A549 (cell line): ENCODE data around the gene IL10RA.

Experiments
- CHD2 ChIP-seq: fragments of 150-350 bp; IDR thresholded peaks from 2 replicates; pipeline ENCODE4 v1.6.1; 2014; ENCODE audit warnings: low read length; ENCODE audit not compliant: partially characterized antibody
- CTCF ChIP-seq: fragments of >200 bp; sonication (Bioruptor Twin); formaldehyde crosslinking; IDR thresholded peaks from 3 replicates; pipeline ENCODE4 v1.5.1; 2016
- EP300 ChIP-seq, 2 experiments: fragments of >200 bp; sonication (Bioruptor Twin); formaldehyde crosslinking; IDR thresholded peaks; 2 replicates in 1 of 2; 3 replicates in 1 of 2; pipeline ENCODE4 v1.6.1; 2016 to 2017
- JUN ChIP-seq, 2 experiments: fragments of >200 bp; sonication (Bioruptor Twin); formaldehyde crosslinking; IDR thresholded peaks; 2 replicates in 1 of 2; 3 replicates in 1 of 2; pipeline ENCODE4 v1.6.1; 2016 to 2017
- KDM5A ChIP-seq: fragments of 200-600 bp; sonication (generic); IDR thresholded peaks from 2 replicates; pipeline ENCODE4 v1.6.1; 2016; ENCODE audit warnings: antibody characterized with exemption, mild to moderate bottlenecking
- MAX ChIP-seq: IDR thresholded peaks from 2 replicates; pipeline ENCODE4 v1.6.1; 2012
- PBX3 ChIP-seq: IDR thresholded peaks from 2 replicates; pipeline ENCODE4 v1.6.1; 2012
- POLR2A ChIP-seq: IDR thresholded peaks from 2 replicates; pipeline ENCODE4 v1.6.1; 2012; ENCODE audit warnings: mild to moderate bottlenecking, low read length
- POLR2AphosphoS2 ChIP-seq: conservative IDR thresholded peaks from 2 replicates; pipeline ENCODE4 v1.6.1; 2012; ENCODE audit warnings: low read length, improper control_type of control experiment, inconsistent platforms
- REST ChIP-seq: fragments of 200-600 bp; sonication (generic); IDR thresholded peaks from 2 replicates; pipeline ENCODE4 v1.6.1; 2016; ENCODE audit warnings: antibody characterized with exemption, mild to moderate bottlenecking, moderate library complexity
- RNF2 ChIP-seq: fragments of 200-600 bp; sonication (generic); IDR thresholded peaks from 2 replicates; pipeline ENCODE4 v1.6.1; 2016; ENCODE audit warnings: low read depth, mild to moderate bottlenecking, antibody characterized with exemption, moderate library complexity, borderline replicate concordance
- TP53 ChIP-seq: fragments of 250-450 bp; sonication (Bioruptor Pico); IDR thresholded peaks from 2 replicates; pipeline ENCODE4 v1.5.0; 2021; ENCODE audit warnings: mild to moderate bottlenecking, moderate library complexity
- USF2 ChIP-seq: fragments of 450-650 bp; IDR thresholded peaks from 2 replicates; pipeline ENCODE4 v1.6.1; 2014; ENCODE audit warnings: antibody characterized with exemption

- no peak for TF ChIP-seq CTCF
- TF ChIP-seq EP300 (IDR thresholded peaks at IDR 0.05) = no peak
- TF ChIP-seq MAX = no peak
- no peak for TF ChIP-seq POLR2A
- no peak for TF ChIP-seq TP53
- no peak for TF ChIP-seq CHD2
- TF ChIP-seq REST = no peak
- no peak for TF ChIP-seq PBX3
- TF ChIP-seq USF2 = no peak
- TF ChIP-seq RNF2 = no peak
- TF ChIP-seq JUN (IDR thresholded peaks at IDR 0.05) = no peak
- no peak for TF ChIP-seq POLR2AphosphoS2
- TF ChIP-seq KDM5A = no peak
Measured at GRCh38 chr11:118005224-118006152, 19.3 kb downstream of the IL10RA start.
